H9 (cell line): Measurements from ENCODE around the gene GDPD4. TPM values are rescaled to one million over a fixed set of nuclear protein-coding genes. Genes with fewer than 3 reads are reported as not detected.
A peak's percentile ranks its signal among the peaks of the same experiment; 100 is the strongest.

Experiments used
- DNase-seq: peaks from one replicate; pipeline ENCODE4 v3.0.0-alpha.2; 2017
- H2AFZ ChIP-seq: one replicate; pipeline ENCODE4 v1.6.1; 2013; ENCODE audit warnings: mild to moderate bottlenecking, low read length, control low read depth, moderate library complexity
- H2AK5ac ChIP-seq: 2 replicates; pipeline ENCODE4 v1.6.1; 2013; ENCODE audit warnings: low read length, control low read depth, mixed read lengths; ENCODE audit not compliant: insufficient read length
- H2BK120ac ChIP-seq: one replicate; pipeline ENCODE4 v1.6.1; 2013; ENCODE audit warnings: low read depth, mild to moderate bottlenecking, low read length, control low read depth, inconsistent platforms; ENCODE audit not compliant: poor library complexity, severe bottlenecking
- H2BK12ac ChIP-seq: 2 replicates; pipeline ENCODE4 v1.6.1; 2013; ENCODE audit warnings: low read length, control low read depth, mixed read lengths, low read depth; ENCODE audit not compliant: insufficient read length
- H2BK15ac ChIP-seq: 2 replicates; pipeline ENCODE4 v1.6.1; 2013; ENCODE audit warnings: low read depth, low read length, control low read depth
- H2BK20ac ChIP-seq: one replicate; pipeline ENCODE4 v1.6.1; 2013; ENCODE audit warnings: low read depth, mild to moderate bottlenecking, low read length, control low read depth, inconsistent platforms; ENCODE audit not compliant: poor library complexity, severe bottlenecking
- H2BK5ac ChIP-seq: 2 replicates; pipeline ENCODE4 v1.6.1; 2013; ENCODE audit warnings: low read length, control low read depth, mixed read lengths; ENCODE audit not compliant: insufficient read length
- H3K14ac ChIP-seq: 2 replicates; pipeline ENCODE4 v1.6.1; 2013; ENCODE audit warnings: low read length, control low read depth; ENCODE audit not compliant: insufficient read depth
- H3K18ac ChIP-seq: 2 replicates; pipeline ENCODE4 v1.6.1; 2013; ENCODE audit warnings: low read depth, mild to moderate bottlenecking, mixed read lengths, low read length, control low read depth; ENCODE audit not compliant: insufficient read length
- H3K23ac ChIP-seq: 2 replicates; pipeline ENCODE4 v1.6.1; 2013; ENCODE audit warnings: low read length, control low read depth, mixed read lengths, low read depth; ENCODE audit not compliant: insufficient read length
- H3K23me2 ChIP-seq: 2 replicates; pipeline ENCODE4 v1.6.1; 2013; ENCODE audit warnings: low read depth, mild to moderate bottlenecking, mixed read lengths, low read length, control low read depth; ENCODE audit not compliant: insufficient read length, poor library complexity, severe bottlenecking
- H3K27ac ChIP-seq: 2 replicates; pipeline ENCODE4 v1.5.1; 2013; ENCODE audit warnings: low read length, control low read depth, mixed read lengths, low read depth; ENCODE audit not compliant: insufficient read length
- H3K27me3 ChIP-seq: 2 replicates; pipeline ENCODE4 v1.6.1; 2013; ENCODE audit warnings: low read length, control low read depth, inconsistent platforms; ENCODE audit not compliant: insufficient read depth
- H3K4ac ChIP-seq: 2 replicates; pipeline ENCODE4 v1.6.1; 2013; ENCODE audit warnings: low read depth, mild to moderate bottlenecking, control low read depth, inconsistent platforms, low read length, moderate library complexity
- H3K4me1 ChIP-seq: 2 replicates; pipeline ENCODE4 v1.6.1; 2013; ENCODE audit warnings: low read length, control low read depth, inconsistent platforms; ENCODE audit not compliant: insufficient read depth
- H3K4me2 ChIP-seq: 2 replicates; pipeline ENCODE4 v1.6.1; 2013; ENCODE audit warnings: low read length, control low read depth, mixed read lengths; ENCODE audit not compliant: insufficient read length, insufficient read depth
- H3K56ac ChIP-seq: 2 replicates; pipeline ENCODE4 v1.6.1; 2013; ENCODE audit warnings: low read depth, mild to moderate bottlenecking, mixed read lengths, low read length, control low read depth; ENCODE audit not compliant: insufficient read length
- H3K79me1 ChIP-seq: 2 replicates; pipeline ENCODE4 v1.6.1; 2013; ENCODE audit warnings: low read depth, mild to moderate bottlenecking, moderate library complexity, low read length, control low read depth, inconsistent platforms; ENCODE audit not compliant: insufficient read depth, poor library complexity, severe bottlenecking
- H3K79me2 ChIP-seq: 2 replicates; pipeline ENCODE4 v1.6.1; 2013; ENCODE audit warnings: low read length, control low read depth, inconsistent platforms; ENCODE audit not compliant: insufficient read depth
- H3K9ac ChIP-seq: 2 replicates; pipeline ENCODE4 v1.6.1; 2013; ENCODE audit warnings: low read length, control low read depth, mixed read lengths; ENCODE audit not compliant: insufficient read length; ENCODE audit errors: extremely low read depth
- H3K9me3 ChIP-seq: one replicate; pipeline ENCODE4 v1.6.1; 2013; ENCODE audit warnings: low read depth, low read length, inconsistent platforms; ENCODE audit not compliant: control insufficient read depth
- H3T11ph ChIP-seq: one replicate; pipeline ENCODE4 v1.6.1; 2013; ENCODE audit warnings: mild to moderate bottlenecking, low read length, control low read depth, inconsistent platforms
- H4K20me1 ChIP-seq: one replicate; pipeline ENCODE4 v1.6.1; 2013; ENCODE audit not compliant: control insufficient read depth, insufficient read length, insufficient read depth
- H4K5ac ChIP-seq: 2 replicates; pipeline ENCODE4 v1.6.1; 2013; ENCODE audit warnings: low read depth, mild to moderate bottlenecking, mixed read lengths, low read length, control low read depth; ENCODE audit not compliant: insufficient read length
- H4K8ac ChIP-seq: replicated peaks from 2 replicates; pipeline ENCODE4 v1.6.1; 2013; ENCODE audit warnings: low read length, control low read depth, mixed read lengths, low read depth; ENCODE audit not compliant: insufficient read length
- H4K91ac ChIP-seq: 2 replicates; pipeline ENCODE4 v1.6.1; 2013; ENCODE audit warnings: low read depth, mild to moderate bottlenecking, moderate library complexity, mixed read lengths, low read length, control low read depth; ENCODE audit not compliant: insufficient read length
- H3K27ac Mint-ChIP-seq, 3 experiments: 2 replicates in 2 of 3; 3 replicates in 1 of 3; pipeline ENCODE4 v1.8.0; 2020 to 2021; ENCODE audit warnings: mixed read lengths in 3 of 3, mild to moderate bottlenecking in 1 of 3, moderate library complexity in 1 of 3
- H3K27me3 Mint-ChIP-seq: 2 replicates; pipeline ENCODE4 v1.8.0; 2021; ENCODE audit warnings: low read depth, mild to moderate bottlenecking, moderate library complexity, mixed read lengths
- H3K36me3 Mint-ChIP-seq, 3 experiments: 2 replicates in 2 of 3; 3 replicates in 1 of 3; pipeline ENCODE4 v1.8.0; 2020 to 2021; ENCODE audit warnings: low read depth in 3 of 3, mixed read lengths in 3 of 3; ENCODE audit not compliant: insufficient read depth in 1 of 3
- H3K4me1 Mint-ChIP-seq, 2 experiments: 2 replicates each; pipeline ENCODE4 v1.8.0; 2020; ENCODE audit warnings: mixed read lengths in 2 of 2
- H3K4me3 Mint-ChIP-seq, 2 experiments: 2 replicates in 1 of 2; 3 replicates in 1 of 2; pipeline ENCODE4 v1.8.0; 2020 to 2021; ENCODE audit warnings: mild to moderate bottlenecking in 2 of 2, mixed read lengths in 2 of 2, moderate library complexity in 1 of 2
- H3K9me3 Mint-ChIP-seq, 2 experiments: 2 replicates in 1 of 2; 3 replicates in 1 of 2; pipeline ENCODE4 v1.8.0; 2020; ENCODE audit warnings: mild to moderate bottlenecking in 2 of 2, mixed read lengths in 2 of 2, moderate library complexity in 1 of 2
- WGBS: extraction: QIAGEN DNeasy Blood & Tissue Kit; methylation state at CpG from one replicate; pipeline ENCODE4 v1.1.7; 2013; ENCODE audit warnings: missing lambda C conversion rate, low lambda C conversion rate, mixed read lengths; ENCODE audit not compliant: insufficient read length; ENCODE audit errors: extremely low coverage; 5-methylcytosine and 5-hydroxymethylcytosine counted together
- total RNA-seq: library from RNA; stranded (reverse); gene quantifications from 2 replicates; pipeline ENCODE4 v1.2.1, GENCODE V29; 2021
- TF ChIP-seq, protein P1 (sequence below): fragments of 200-600 bp; sonication (generic); conservative IDR thresholded peaks from 3 replicates; pipeline ENCODE4 v1.8.0; 2021; ENCODE audit warnings: antibody characterized with exemption, mild to moderate bottlenecking

GDPD4 gene
- total RNA-seq, 1 experiment from 2014 or later, result not detected

DNA sequence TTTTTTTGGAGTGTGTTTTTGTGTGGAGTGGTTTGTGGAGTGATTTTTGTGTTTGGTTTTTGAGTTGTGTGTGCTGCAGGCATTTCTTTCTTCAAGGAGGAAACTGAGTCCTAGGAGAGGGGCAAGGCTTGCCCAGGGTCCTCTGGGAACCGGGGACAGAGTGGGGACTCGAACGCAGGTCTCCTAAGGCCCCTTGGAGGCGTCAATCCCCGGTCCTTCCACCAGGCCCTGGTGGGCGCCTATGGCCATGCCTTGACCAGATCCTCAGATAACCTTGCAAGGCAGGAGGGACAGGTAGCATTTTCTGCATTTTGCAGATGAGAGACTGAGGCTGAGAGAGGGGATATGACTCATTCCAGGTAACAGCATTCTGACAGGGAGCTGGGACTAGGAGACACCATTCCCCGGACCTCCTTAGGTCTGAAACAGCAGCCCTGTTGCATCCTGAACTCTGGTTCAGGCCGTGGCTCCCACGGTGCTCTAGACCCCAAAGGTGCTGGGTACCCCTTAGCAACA lies 134.3 kb downstream of the GDPD4 start:
- no peaks in the 10 kb centered on the region for H3K79me1 ChIP-seq
- H3K23ac ChIP-seq, result no peak overlapping the region
- H4K91ac ChIP-seq, result no peak overlapping the region
- no peak overlapping the region for H3K4me2 ChIP-seq
- no peaks in the 10 kb centered on the region for H4K20me1 ChIP-seq
- TF ChIP-seq, protein P1, sequence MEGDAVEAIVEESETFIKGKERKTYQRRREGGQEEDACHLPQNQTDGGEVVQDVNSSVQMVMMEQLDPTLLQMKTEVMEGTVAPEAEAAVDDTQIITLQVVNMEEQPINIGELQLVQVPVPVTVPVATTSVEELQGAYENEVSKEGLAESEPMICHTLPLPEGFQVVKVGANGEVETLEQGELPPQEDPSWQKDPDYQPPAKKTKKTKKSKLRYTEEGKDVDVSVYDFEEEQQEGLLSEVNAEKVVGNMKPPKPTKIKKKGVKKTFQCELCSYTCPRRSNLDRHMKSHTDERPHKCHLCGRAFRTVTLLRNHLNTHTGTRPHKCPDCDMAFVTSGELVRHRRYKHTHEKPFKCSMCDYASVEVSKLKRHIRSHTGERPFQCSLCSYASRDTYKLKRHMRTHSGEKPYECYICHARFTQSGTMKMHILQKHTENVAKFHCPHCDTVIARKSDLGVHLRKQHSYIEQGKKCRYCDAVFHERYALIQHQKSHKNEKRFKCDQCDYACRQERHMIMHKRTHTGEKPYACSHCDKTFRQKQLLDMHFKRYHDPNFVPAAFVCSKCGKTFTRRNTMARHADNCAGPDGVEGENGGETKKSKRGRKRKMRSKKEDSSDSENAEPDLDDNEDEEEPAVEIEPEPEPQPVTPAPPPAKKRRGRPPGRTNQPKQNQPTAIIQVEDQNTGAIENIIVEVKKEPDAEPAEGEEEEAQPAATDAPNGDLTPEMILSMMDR, result no peak
- H3K36me3 Mint-ChIP-seq, result peaks cover 0 to 3% (median 0%) of the 10 kb centered on the region in 3 experiments; a peak in 2 of 7 replicates
- no peaks in the 10 kb centered on the region for H3K9me3 ChIP-seq
- H3K4me3 Mint-ChIP-seq, result no peak overlapping the region
- no peak overlapping the region for H2BK5ac ChIP-seq
- no CpG with 5 or more reads among the region's 9 CpGs for WGBS
- no peak for DNase-seq
- peaks cover 0 to 2% of the 10 kb centered on the region in 2 experiments; a peak in 1 of 5 replicates for H3K9me3 Mint-ChIP-seq
- H2BK20ac ChIP-seq, result no peak overlapping the region
- no peaks in the 10 kb centered on the region for H3K27me3 ChIP-seq
- H3T11ph ChIP-seq, result no peak overlapping the region
- no peak overlapping the region for H2BK120ac ChIP-seq
- H3K27me3 Mint-ChIP-seq, result no peaks in the 10 kb centered on the region; the same call in 1 of the 2 replicates
- H3K79me2 ChIP-seq, result no peaks in the 10 kb centered on the region
- no peak overlapping the region for H3K14ac ChIP-seq
- no peak overlapping the region for H3K27ac ChIP-seq
- peak overlapping the region in 1 of 3 experiments; percentile 68; a peak in 1 of 7 replicates for H3K27ac Mint-ChIP-seq
- no peak overlapping the region for H3K4ac ChIP-seq
- H3K23me2 ChIP-seq, result no peaks in the 10 kb centered on the region
- no peak overlapping the region for H3K18ac ChIP-seq
- peaks cover 26 to 29% of the 10 kb centered on the region in 2 experiments for H3K4me1 Mint-ChIP-seq
- H3K4me1 ChIP-seq, result peaks cover 7% of the 10 kb centered on the region; the same call in 1 of the 2 replicates
- H2AFZ ChIP-seq, result no peak overlapping the region
- no peak overlapping the region for H2BK12ac ChIP-seq
- H2AK5ac ChIP-seq, result no peak overlapping the region
- no peak overlapping the region for H4K8ac ChIP-seq
- H4K5ac ChIP-seq, result no peak overlapping the region
- no peak overlapping the region for H3K9ac ChIP-seq
- H3K56ac ChIP-seq, result no peak overlapping the region
- no peak overlapping the region for H2BK15ac ChIP-seq

Other genes starting within 250 kb of the GDPD4 start
- 16.7 and 17.1 TPM in 2 replicates for gene CAPN5, start 234.7 kb downstream of the GDPD4 start, total RNA-seq
- gene OMP, start 198.8 kb downstream of the GDPD4 start, total RNA-seq, result 0.86 TPM in 1 of 2 replicates, not detected in the other
- 1.6 and 2.2 TPM in 2 replicates for gene MYO7A, start 173.4 kb downstream of the GDPD4 start, total RNA-seq
- 120 and 122 TPM in 2 replicates for gene PAK1, start 172.4 kb upstream of the GDPD4 start, total RNA-seq